GM21786 (cell line): ENCODE measurements around the gene GSTT4.
"Not testable (repeated sequence)": the region's sequence is repeated elsewhere in the genome, so short reads cannot be mapped to it uniquely, and the experiment has no call there.

Experiments
- ATAC-seq: cut with Tn5 transposase; IDR thresholded peaks from one replicate; pipeline ENCODE4 v1.9.1; 2021; ENCODE audit not compliant: unreplicated experiment

GSTT4 gene

DNA sequence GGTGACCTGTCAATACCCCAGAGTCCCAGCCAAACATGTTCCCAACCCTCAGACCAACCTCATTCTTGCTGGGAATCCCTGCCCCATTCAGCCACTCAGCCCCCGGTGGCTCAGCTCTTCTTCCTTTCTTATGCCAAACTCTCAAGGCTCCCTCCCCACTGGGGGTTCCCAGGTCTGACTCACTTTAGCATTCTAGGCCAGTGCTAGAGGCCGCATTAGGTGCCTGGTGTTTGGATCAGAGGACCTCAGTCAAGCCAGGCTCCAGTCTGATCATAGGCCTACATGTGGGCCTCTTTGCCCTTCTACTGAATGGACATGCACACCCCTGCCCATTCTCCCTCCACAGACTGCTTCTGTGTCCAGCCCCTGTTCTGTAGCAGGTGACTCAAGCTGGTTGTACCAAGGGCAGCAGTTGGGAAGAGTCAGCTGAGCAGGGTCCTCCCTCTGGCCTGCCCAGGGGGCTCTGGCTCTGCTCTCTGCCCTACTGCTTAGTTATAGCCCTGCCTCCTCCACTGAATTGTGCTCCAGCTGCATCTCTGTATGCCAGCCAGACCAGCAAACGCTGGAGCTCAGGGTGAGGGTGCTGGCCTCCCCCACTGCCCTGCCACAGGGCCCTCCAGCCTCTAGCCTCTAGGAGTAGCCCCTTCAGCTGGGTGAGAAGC, 15.5 kb downstream of the GSTT4 start:
- not testable (repeated sequence) for ATAC-seq

- not testable (repeated sequence) for ATAC-seq
Measured at GRCh38 chr22:23986538-23987178, 18.6 kb downstream of the GSTT4 start.

- ATAC-seq = not testable (repeated sequence)
Measured at GRCh38 chr22:23986089-23986488, 19.2 kb downstream of the GSTT4 start.

GRCh38 chr22:23984430-23984829, 20.8 kb downstream of the GSTT4 start:
- no peak for ATAC-seq

DNA sequence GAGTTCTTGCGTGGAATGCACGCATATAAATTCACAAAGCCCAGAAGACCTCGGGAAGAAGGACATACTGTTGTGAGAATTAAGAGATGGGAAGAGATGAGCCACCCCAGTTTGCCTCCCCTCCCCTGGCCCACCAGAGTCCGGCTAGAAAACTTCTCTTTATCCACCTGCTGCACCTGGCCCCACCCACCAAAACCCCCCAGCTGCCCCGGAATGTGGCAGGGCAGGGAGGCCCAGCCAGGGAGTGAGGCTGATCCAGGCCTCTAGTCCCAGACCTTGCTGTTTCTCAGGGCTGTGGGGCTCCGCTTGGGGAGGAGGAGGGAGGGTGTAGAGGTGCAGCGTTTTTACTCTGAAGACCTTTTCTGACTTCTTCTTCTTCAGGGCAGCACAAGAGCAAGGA, 24.7 kb downstream of the GSTT4 start:
- ATAC-seq = not testable (repeated sequence)

DNA sequence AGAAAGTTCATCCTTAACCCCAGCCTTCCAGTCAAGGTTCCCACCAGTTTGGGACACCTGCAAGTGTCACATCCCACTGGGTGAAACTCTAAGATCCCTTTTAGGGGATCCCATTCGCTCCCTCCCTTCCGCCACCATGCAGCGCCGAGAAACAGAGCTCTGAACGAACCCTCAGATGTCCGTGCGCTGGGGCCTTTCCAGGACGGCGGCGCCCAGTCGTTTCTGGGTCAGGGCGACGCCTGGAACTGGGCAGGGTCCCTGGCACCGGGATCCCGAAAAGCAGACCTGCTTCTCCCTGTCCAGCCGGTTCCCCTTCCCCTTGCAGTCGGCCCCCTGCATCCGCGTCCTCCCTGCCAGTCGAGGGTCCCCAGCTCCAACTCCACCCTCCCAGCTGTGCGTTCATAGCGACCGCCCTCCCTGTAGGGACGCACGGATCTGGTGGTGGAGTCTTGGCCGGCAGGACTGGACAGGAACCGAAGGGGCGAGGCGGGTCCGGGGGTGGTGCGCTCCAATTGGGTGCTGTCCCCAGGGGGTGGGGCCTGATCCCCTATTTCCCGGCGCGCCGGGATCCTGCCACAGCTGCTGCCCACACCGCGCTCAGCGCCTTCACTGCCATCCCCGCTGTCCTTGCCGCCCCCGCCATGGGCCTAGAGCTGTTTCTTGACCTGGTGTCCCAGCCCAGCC, 25.6 kb downstream of the GSTT4 start, which contains the start of gene GSTT2:
Gene GSTT2 (plus strand): TSS at position 578 of the 684 bp plus-strand sequence.
- ATAC-seq = not testable (repeated sequence)

DNA sequence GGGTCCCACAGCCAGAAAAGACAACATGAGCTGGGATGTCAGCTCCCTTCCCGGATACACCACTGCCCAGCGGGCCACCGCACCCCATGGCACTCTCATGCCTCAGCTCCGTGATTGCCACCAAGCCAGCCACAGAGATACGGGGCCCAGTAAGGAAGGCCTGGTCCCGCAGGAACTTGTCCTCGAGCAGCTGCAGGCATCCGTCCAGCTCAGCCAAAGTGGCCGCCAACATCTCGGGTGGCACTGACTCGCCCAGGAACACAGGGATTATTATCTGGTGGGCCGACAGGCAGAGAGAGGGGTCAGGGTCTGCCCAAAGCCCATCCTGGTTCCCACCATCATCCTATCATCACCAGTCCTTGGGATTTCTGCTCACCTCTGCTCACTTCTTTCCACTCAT, 27.9 kb downstream of the GSTT4 start:
- ATAC-seq = not testable (repeated sequence)

DNA sequence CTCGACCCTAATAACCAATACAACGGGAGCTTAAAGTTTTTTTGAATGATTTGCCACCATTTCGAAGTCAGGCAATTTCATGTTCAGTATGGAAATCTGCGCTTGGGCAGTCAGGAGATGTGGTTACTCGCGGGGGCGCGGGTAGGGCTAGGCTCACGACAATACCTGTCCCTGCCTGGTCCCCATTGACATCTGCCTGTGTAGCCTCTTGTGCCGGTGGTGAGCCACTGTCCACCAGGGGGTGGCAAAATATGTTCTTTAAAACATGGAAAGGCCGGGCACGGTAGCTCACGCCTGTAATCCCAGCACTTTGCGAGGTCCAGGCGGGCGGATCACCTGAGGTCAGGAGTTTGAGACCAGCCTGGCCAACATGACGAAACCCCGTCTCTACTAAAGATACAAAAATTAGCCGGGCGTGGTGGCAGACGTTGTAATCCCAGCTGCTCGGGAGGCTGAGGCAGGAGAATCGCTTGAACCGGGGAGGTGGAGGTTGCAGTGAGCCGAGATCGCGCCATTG, 30.4 kb downstream of the GSTT4 start:
- not testable (repeated sequence) for ATAC-seq

DNA sequence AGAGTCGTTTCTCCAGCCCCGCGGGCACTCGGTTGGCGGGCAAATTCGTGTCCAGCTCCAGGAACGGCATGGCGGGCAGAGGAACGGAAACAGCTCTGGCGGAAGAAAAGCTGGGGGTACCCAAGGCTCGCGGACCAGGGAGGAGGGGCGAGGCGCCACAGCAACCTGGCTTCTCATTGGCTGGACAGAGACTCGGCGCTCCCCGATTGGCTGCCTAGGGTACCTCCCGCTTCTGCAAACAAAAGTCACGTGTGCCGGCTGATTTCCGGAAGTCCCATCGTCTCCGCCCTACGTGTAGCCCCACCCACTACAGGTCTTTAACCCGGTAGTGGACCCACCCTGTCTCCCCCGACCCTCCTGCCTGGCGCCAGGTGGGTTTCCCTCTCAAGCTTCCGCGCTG, 30.9 kb downstream of the GSTT4 start, which contains the start of gene DDT:
Gene DDT (minus strand): TSS at position 97 of the 400 bp plus-strand sequence. CDS start 27 bp downstream, at position 70.
- peak; percentile 97 for ATAC-seq

DNA sequence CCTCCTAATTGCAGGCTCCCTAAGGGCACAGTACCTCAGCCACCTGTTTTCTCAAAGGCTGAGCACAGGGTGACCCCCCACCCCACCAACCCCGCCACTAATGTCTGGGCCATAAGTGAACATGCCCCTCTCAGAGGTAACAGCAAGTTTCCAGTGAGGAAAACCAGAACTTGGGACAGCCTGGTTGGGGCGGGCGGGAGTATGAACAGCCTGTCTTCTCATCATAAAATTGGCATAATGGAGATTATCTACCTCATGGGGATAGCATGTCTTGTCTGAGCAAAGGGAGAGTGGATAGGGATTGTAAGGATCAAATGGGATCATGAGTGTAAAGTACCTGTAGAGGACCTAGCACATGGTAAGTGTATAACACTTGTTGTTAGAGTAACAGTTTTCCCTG, 33.3 kb downstream of the GSTT4 start:
- ATAC-seq = not testable (repeated sequence)

- no peak for ATAC-seq
Measured at GRCh38 chr22:23970816-23971486, 34.3 kb downstream of the GSTT4 start.

- no peak for ATAC-seq
Measured at GRCh38 chr22:23970201-23970641, 35.0 kb downstream of the GSTT4 start.

DNA sequence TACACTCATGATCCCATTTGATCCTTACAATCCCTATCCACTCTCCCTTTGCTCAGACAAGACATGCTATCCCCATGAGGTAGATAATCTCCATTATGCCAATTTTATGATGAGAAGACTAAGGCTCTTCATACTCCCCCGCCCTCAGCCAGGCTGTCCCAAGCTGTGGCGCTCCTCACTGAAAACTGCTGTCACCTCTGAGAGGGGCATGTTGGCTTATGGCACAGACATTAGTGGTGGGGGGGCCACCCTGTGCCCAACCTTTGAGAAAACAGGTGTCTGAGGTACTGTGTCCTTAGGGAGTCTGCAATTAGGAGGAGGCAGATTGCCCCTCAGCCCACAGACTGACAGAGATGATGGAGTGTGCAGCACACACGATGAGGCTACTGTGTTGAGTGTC, 36.2 kb downstream of the GSTT4 start:
- no peak for ATAC-seq

GRCh38 chr22:23966568-23966967, 38.7 kb downstream of the GSTT4 start, which contains the start of gene DDTL:
Gene DDTL, plus strand, starts transcription at chr22:23966888. Its CDS starts 27 bp downstream, at chr22:23966915.
- peak; percentile 94 for ATAC-seq

DNA sequence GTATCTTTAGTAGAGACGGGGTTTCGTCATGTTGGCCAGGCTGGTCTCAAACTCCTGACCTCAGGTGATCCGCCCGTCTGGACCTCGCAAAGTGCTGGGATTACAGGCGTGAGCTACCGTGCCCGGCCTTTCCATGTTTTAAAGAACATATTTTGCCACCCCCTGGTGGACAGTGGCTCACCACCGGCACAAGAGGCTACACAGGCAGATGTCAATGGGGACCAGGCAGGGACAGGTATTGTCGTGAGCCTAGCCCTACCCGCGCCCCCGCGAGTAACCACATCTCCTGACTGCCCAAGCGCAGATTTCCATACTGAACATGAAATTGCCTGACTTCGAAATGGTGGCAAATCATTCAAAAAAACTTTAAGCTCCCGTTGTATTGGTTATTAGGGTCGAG, 39.2 kb downstream of the GSTT4 start:
- ATAC-seq = peak; percentile 24

- not testable (repeated sequence) for ATAC-seq
Measured at GRCh38 chr22:23961084-23961771, 44.0 kb downstream of the GSTT4 start, which contains the start of gene GSTT2B. Gene GSTT2B, minus strand, starts transcription at chr22:23961195. Its CDS starts 64 bp downstream, at chr22:23961131.

DNA sequence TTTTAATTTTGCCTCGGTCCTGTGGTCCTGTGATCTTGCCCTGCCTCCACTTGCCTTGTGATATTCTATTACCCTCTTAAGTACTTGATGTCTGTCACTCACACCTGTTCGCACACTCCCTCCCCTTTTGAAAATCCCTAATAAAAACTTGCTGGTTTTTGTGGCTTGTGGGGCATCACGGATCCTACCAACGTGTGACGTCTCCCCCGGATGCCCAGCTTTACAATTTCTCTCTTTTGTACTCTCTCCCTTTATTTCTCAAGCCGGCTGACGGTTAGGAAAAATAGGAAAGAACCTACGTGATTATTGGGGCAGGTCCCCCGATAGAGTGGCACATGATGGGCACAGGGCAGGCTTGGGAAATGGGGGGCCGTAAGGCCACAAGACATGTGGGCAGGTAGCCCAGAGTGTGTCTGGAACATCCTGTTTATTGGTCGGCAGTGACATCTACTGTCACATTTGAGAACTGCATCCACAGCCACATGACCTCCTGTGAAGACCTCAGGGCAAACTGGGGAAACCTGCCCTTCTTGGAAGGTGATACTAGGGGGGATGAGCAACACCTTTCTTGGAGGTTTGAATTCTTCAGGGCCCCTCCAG, 48.9 kb downstream of the GSTT4 start:
- ATAC-seq = not testable (repeated sequence)

- not testable (repeated sequence) for ATAC-seq
Measured at GRCh38 chr22:23955886-23956285, 49.4 kb downstream of the GSTT4 start.

- not testable (repeated sequence) for ATAC-seq
Measured at GRCh38 chr22:23954991-23955305, 50.3 kb downstream of the GSTT4 start.
